Osteoblast (primary cell): ENCODE results near the gene CNPY1. TPM values are rescaled to one million over a fixed set of nuclear protein-coding genes. Genes with fewer than 3 reads are reported as not detected.

ENCODE experiments used
- DNase-seq: peaks from one replicate; pipeline ENCODE4 v3.0.0; 2011; ENCODE audit warnings: low spot score, mixed read lengths; ENCODE audit not compliant: insufficient read length; ENCODE audit errors: missing footprints
- H2AFZ ChIP-seq: 2 replicates; pipeline ENCODE4 v1.6.0; 2011; ENCODE audit warnings: mild to moderate bottlenecking, low read length
- H3K27ac ChIP-seq: 2 replicates; pipeline ENCODE4 v1.5.1; 2011; ENCODE audit warnings: mild to moderate bottlenecking, low read depth, low read length, moderate library complexity
- H3K27me3 ChIP-seq: 2 replicates; pipeline ENCODE4 v1.6.0; 2012; ENCODE audit warnings: mild to moderate bottlenecking, control low read depth, inconsistent platforms, low read length, moderate library complexity; ENCODE audit not compliant: insufficient read depth
- H3K36me3 ChIP-seq: 2 replicates; pipeline ENCODE4 v1.5.1; 2011; ENCODE audit warnings: mild to moderate bottlenecking, low read length, control low read depth, moderate library complexity; ENCODE audit not compliant: insufficient read depth
- H3K4me1 ChIP-seq: 2 replicates; pipeline ENCODE4 v1.5.1; 2011; ENCODE audit warnings: mild to moderate bottlenecking, low read length, control low read depth, moderate library complexity; ENCODE audit not compliant: insufficient read depth
- H3K4me2 ChIP-seq: 2 replicates; pipeline ENCODE4 v1.6.0; 2011; ENCODE audit warnings: mild to moderate bottlenecking, low read length; ENCODE audit not compliant: insufficient read depth
- H3K4me3 ChIP-seq: fragments of 200-600 bp; sonication (generic); 3 replicates; pipeline ENCODE4 v1.5.1; 2012; ENCODE audit warnings: mild to moderate bottlenecking, low read length, inconsistent platforms; ENCODE audit not compliant: insufficient read depth
- H3K79me2 ChIP-seq: 2 replicates; pipeline ENCODE4 v1.6.0; 2012; ENCODE audit warnings: mild to moderate bottlenecking, low read length, control low read depth, inconsistent platforms; ENCODE audit not compliant: insufficient read depth
- H3K9me3 ChIP-seq: 2 replicates; pipeline ENCODE4 v1.5.1; 2011; ENCODE audit warnings: low read depth, low read length, control low read depth
- H4K20me1 ChIP-seq: 2 replicates; pipeline ENCODE4 v1.6.0; 2012; ENCODE audit warnings: mild to moderate bottlenecking, low read length, control low read depth; ENCODE audit not compliant: insufficient read depth
- total RNA-seq: library from RNA; depleted of rRNA; stranded (reverse); fragments of >200 nt; gene quantifications from 2 replicates; pipeline ENCODE4 v1.2.3, GENCODE V29; 2012
- TF ChIP-seq, protein P1 (sequence below): IDR thresholded peaks from 2 replicates; pipeline ENCODE4 v1.5.1; 2011; ENCODE audit warnings: mild to moderate bottlenecking, low read depth, low read length, moderate library complexity; ENCODE audit errors: extremely low read depth

The CNPY1 gene
- total RNA-seq, 1 donor: not detected

DNA sequence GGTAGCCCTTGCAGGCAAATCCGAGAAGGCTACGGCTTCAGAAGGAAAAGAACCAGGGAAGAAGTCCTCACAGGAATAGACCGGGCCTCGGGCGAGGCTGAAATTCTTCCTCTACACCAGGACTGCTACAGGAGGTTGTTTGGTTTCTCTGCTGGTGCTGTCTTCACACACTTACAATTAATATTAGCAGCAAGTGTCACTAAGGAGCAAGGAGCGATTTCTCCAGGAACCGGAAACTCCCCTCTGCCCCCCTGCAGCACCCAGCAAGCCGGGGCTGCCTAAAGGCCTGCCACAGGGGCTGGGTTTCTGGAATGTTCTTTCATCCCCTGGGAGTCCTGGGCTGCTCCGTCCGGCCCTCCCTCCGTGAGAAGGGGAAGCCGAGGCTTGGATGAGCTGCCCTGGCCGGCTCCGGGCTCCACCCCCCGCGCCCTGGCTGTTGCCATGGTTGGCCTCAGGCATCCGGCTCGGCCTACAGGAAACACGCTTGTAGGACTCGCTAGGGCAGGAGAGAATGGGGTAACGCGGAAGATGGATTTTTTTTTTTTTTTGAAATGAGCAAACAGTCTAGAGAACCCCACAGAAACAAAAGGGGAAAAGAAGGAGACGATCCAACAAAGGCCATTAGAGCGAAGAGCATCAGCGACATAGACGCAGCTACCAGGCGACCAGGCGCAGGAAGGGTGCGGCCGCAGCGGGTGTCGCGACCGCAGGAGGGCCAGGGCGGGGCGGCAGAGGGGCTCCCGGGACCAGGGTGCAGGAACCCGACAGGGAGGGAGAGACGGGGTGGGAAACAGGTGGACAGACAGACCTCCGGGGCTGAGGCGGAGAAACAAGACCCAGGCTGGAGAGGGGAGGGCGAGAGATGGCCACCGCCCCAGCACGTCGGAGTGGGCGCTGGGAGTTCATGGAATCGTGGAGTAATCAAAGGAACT lies 55.4 kb downstream of the CNPY1 start:
- TF ChIP-seq, protein P1, sequence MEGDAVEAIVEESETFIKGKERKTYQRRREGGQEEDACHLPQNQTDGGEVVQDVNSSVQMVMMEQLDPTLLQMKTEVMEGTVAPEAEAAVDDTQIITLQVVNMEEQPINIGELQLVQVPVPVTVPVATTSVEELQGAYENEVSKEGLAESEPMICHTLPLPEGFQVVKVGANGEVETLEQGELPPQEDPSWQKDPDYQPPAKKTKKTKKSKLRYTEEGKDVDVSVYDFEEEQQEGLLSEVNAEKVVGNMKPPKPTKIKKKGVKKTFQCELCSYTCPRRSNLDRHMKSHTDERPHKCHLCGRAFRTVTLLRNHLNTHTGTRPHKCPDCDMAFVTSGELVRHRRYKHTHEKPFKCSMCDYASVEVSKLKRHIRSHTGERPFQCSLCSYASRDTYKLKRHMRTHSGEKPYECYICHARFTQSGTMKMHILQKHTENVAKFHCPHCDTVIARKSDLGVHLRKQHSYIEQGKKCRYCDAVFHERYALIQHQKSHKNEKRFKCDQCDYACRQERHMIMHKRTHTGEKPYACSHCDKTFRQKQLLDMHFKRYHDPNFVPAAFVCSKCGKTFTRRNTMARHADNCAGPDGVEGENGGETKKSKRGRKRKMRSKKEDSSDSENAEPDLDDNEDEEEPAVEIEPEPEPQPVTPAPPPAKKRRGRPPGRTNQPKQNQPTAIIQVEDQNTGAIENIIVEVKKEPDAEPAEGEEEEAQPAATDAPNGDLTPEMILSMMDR: no peak
- Histone ChIP-seq H3K27me3 (no peaks in the 10 kb centered on the region), H3K36me3 (no peaks in the 10 kb centered on the region), H3K9me3 (no peaks in the 10 kb centered on the region), H2AFZ (peak overlapping the region; percentile 58), H3K4me1 (peaks cover 6% of the 10 kb centered on the region), H3K4me3 (peak overlapping the region; percentile 54), H3K27ac (no peak overlapping the region), H4K20me1 (no peaks in the 10 kb centered on the region), H3K4me2 (peak overlapping the region; percentile 69), H3K79me2 (no peaks in the 10 kb centered on the region)
- peak; percentile 91 for DNase-seq

DNA sequence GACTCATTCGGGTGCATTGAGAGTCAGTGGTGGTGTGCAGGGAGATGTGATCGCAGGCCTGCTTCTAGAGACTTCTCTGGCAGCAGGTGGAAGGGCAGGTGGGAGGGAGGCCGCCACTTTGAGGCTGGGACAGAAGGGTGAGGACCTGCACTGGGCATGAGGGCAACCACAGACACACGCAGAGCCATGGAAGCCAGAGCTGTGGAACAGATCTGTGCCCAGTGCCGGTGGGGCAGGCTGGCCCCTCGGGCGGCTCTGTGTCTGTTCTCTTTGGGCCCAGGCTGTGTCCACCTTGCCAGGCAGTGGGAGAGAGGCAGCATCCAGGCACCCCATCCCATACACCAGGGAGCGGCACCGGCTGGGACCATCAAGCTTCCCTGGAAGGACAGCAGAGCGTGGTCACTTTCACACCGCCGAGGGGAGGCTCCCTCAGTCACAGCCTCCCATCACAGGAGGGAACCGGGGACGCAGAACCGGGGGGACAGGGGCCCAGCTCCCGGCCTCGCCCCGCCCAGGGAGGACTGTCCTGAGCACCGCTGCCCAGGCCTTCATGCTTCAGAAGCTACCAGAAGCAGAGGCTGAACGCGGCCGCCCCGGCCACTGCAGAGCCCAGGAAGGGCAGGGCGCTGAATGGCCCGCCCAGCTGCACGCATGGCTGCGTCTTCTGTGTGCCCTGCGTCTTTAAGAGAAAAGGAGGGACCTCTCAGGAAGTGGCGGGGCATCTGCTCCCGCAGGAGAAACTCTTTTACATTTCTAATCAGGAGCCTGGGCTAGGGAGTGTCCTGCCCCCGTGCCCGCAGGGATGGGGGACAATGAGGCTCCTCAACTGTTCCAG lies 56.3 kb downstream of the CNPY1 start:
- Histone ChIP-seq H3K79me2 (no peaks in the 10 kb centered on the region), H3K27ac (no peak overlapping the region), H3K4me3 (peak overlapping the region; percentile 54), H4K20me1 (no peaks in the 10 kb centered on the region), H3K4me1 (peaks cover 6% of the 10 kb centered on the region), H3K4me2 (peak overlapping the region; percentile 69), H2AFZ (peak overlapping the region; percentile 58), H3K27me3 (no peaks in the 10 kb centered on the region), H3K36me3 (no peaks in the 10 kb centered on the region), H3K9me3 (no peaks in the 10 kb centered on the region)
- DNase-seq: peak; percentile 87
- TF ChIP-seq, protein P1: no peak

DNA sequence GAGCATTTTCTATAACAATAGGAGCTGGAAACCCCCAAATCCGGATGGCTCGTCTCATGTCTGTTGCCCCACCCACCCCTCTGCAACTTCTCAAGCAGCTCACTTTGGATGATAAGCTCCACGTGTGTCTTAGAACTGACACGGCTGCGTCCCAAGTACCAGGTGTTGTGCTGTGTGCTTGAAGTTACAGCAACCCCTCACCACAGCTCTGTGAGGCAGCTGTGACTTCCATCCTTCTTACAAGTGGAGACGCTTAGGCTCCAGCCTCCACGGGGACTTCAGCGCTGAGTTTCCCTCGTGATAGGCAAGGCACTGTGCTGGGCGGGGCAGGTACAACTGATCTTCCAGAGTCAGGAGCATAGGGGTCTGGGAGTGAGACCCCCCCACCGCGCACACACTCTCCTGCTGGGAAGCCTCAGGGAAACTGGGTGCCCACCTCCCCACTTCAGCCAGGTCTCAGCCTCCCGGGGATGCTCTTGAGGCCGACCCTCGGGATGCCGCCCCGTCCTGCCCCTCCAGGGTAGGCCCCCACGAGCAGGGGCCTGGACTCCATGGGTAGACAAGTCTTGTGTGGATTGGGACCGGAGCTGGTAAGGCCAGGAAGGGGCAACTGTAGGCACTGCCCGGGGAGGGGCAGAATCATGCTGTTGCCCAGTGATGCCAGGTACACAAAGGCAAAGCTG lies 57.1 kb downstream of the CNPY1 start:
- peaks cover 6% of the 10 kb centered on the region for H3K4me1 ChIP-seq
- no peak overlapping the region for H2AFZ ChIP-seq
- no peaks in the 10 kb centered on the region for H3K36me3 ChIP-seq
- no peaks in the 10 kb centered on the region for H3K79me2 ChIP-seq
- DNase-seq: no peak
- TF ChIP-seq, protein P1: no peak
- H3K27ac ChIP-seq: no peak overlapping the region
- no peaks in the 10 kb centered on the region for H4K20me1 ChIP-seq
- no peaks in the 10 kb centered on the region for H3K27me3 ChIP-seq
- no peaks in the 10 kb centered on the region for H3K9me3 ChIP-seq
- no peak overlapping the region for H3K4me3 ChIP-seq
- no peak overlapping the region for H3K4me2 ChIP-seq
